Measurements from ENCODE around the gene HOXC4.
"Not testable (repeated sequence)": the region's sequence is repeated elsewhere in the genome, so short reads cannot be mapped to it uniquely, and the experiment has no call there.

Gene HOXC4

GRCh38 chr12:54081581-54082396, 28.2 kb downstream of the HOXC4 start:
- DNase-seq (ENCODE audit: low spot score); FAIRE-seq: not testable (repeated sequence)

DNA sequence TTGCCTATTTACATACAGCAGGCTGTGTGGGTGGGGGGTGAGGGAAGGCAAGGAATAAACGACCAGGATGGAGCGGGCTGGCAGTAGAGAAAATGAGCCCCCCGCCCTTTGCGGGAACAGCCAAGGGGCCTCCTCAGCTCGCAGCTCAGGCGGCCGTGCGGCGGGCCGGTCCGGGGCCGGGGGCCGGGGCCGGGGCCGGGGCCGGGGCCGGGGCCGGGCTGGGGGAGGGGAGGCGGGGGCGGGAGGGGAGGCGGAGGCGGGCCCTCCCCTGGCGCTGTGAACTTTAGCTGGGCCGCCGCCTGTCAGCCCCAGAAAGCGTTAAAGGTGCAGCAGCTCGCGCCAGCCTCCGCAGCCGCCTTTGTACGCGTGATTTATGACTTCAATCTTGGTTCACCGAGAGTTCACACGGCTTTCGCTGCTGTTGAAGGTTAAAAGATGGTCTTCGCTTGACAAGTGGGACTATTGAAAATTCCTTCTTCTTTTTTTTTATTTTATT, 28.8 kb downstream of the HOXC4 start:
- FAIRE-seq: no peak
- DNase-seq (ENCODE audit: low spot score): no peak

GRCh38 chr12:54088011-54088410, 34.4 kb downstream of the HOXC4 start:
- FAIRE-seq; DNase-seq (ENCODE audit: low spot score): not testable (repeated sequence)

DNA sequence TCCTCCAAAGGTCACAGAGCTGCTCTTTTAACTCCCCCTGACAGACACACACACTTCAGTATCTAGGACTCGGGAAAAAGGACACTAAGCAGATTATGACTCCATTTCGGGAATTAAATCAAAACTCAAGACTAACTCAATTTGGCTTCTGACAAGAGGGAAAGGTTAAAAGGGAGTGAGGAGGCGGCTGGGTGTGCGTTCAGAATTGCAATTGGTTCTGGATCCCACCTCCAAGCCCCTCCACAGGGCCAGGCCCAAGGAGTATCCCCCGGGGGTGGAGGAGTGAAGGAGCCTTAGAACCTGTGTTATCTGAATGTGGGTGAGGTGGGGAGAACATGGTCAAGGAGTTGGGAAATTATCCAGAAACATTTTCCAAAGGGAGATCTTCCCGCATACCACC, 35.8 kb downstream of the HOXC4 start:
- not testable (repeated sequence) for DNase-seq (ENCODE audit: low spot score); FAIRE-seq

- not testable (repeated sequence) for DNase-seq (ENCODE audit: low spot score); FAIRE-seq
These were observed 36.7 kb downstream of the HOXC4 start for GRCh38 chr12:54090312-54090711.

GRCh38 chr12:54092943-54093342, 39.3 kb downstream of the HOXC4 start:
- not testable (repeated sequence) for DNase-seq (ENCODE audit: low spot score); FAIRE-seq

GRCh38 chr12:54095928-54096327, 42.3 kb downstream of the HOXC4 start:
- DNase-seq (ENCODE audit: low spot score); FAIRE-seq: not testable (repeated sequence)

DNA sequence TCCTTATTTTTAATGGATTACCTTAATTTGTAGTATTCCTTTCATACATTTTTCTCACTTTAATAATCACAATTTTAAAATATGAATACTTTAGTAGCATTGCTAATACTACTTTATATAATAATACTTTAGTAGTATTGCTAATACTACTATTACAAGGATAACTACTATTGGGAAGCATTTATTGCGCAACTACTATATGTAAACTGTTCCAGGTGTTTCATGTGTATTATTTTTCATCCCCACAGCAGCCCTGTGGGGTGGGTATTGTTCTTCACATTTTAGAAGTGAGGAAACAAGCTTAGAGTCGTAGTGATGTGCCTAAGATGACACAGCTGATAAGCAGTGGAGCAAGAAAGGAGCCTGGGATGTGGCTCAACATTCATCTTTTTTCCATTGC, 45.0 kb downstream of the HOXC4 start:
- DNase-seq (ENCODE audit: low spot score); FAIRE-seq: not testable (repeated sequence)

DNA sequence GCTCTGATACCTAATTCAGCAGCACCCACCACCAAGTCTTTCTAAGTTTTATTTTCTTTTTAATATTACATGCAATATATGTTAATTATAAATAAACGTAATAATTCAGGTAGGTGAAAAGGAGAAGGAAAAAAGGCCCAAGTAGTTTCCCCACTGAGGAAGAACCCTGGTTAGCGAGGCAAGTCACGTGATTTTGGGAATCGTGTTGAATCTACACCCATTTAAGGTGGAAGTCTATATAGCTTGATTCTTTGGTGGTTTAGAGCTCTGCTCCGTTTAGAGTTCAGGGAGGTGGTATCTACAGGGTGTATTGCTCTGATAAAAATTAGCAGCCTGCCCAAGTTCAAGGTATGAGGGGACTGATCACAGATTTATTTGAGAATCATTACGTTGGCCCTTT, 47.0 kb downstream of the HOXC4 start:
- FAIRE-seq; DNase-seq (ENCODE audit: low spot score): not testable (repeated sequence)

DNA sequence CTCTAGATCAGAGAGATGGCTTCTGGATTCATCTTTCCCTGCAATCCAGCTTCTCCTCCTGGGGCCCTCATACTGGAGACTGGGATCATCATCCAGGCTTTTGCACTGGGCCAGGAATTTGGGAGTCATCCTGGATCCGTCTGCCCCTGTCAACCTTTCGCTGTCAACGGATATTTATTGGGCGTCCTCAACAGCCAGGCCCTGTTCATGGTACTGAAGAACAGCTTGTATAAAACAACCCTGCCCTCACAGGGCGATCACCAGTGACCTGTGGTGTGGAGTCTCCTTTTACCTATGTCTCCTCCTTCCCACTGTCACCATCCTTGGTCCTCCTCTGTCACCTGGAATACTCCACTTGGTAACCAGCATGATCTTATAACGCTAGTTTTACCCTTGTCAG, 48.6 kb downstream of the HOXC4 start:
- DNase-seq (ENCODE audit: low spot score); FAIRE-seq: not testable (repeated sequence)

- not testable (repeated sequence) for DNase-seq (ENCODE audit: low spot score); FAIRE-seq
These were observed 50.2 kb downstream of the HOXC4 start for GRCh38 chr12:54103827-54104226.

Measured in urothelium cell line (cell line).